H9 (cell line): ENCODE measurements around the gene ZMYND11. TPM values are rescaled to one million over a fixed set of nuclear protein-coding genes. Genes with fewer than 3 reads are reported as not detected.

Source experiments
- DNase-seq: peaks from one replicate; pipeline ENCODE4 v3.0.0-alpha.2; 2017
- H2AFZ ChIP-seq: one replicate; pipeline ENCODE4 v1.6.1; 2013; ENCODE audit warnings: mild to moderate bottlenecking, low read length, control low read depth, moderate library complexity
- H2AK5ac ChIP-seq: 2 replicates; pipeline ENCODE4 v1.6.1; 2013; ENCODE audit warnings: low read length, control low read depth, mixed read lengths; ENCODE audit not compliant: insufficient read length
- H2BK120ac ChIP-seq: one replicate; pipeline ENCODE4 v1.6.1; 2013; ENCODE audit warnings: low read depth, mild to moderate bottlenecking, low read length, control low read depth, inconsistent platforms; ENCODE audit not compliant: poor library complexity, severe bottlenecking
- H2BK12ac ChIP-seq: 2 replicates; pipeline ENCODE4 v1.6.1; 2013; ENCODE audit warnings: low read length, control low read depth, mixed read lengths, low read depth; ENCODE audit not compliant: insufficient read length
- H2BK15ac ChIP-seq: 2 replicates; pipeline ENCODE4 v1.6.1; 2013; ENCODE audit warnings: low read depth, low read length, control low read depth
- H2BK20ac ChIP-seq: one replicate; pipeline ENCODE4 v1.6.1; 2013; ENCODE audit warnings: low read depth, mild to moderate bottlenecking, low read length, control low read depth, inconsistent platforms; ENCODE audit not compliant: poor library complexity, severe bottlenecking
- H2BK5ac ChIP-seq: 2 replicates; pipeline ENCODE4 v1.6.1; 2013; ENCODE audit warnings: low read length, control low read depth, mixed read lengths; ENCODE audit not compliant: insufficient read length
- H3K14ac ChIP-seq: 2 replicates; pipeline ENCODE4 v1.6.1; 2013; ENCODE audit warnings: low read length, control low read depth; ENCODE audit not compliant: insufficient read depth
- H3K18ac ChIP-seq: 2 replicates; pipeline ENCODE4 v1.6.1; 2013; ENCODE audit warnings: low read depth, mild to moderate bottlenecking, mixed read lengths, low read length, control low read depth; ENCODE audit not compliant: insufficient read length
- H3K23ac ChIP-seq: 2 replicates; pipeline ENCODE4 v1.6.1; 2013; ENCODE audit warnings: low read length, control low read depth, mixed read lengths, low read depth; ENCODE audit not compliant: insufficient read length
- H3K23me2 ChIP-seq: 2 replicates; pipeline ENCODE4 v1.6.1; 2013; ENCODE audit warnings: low read depth, mild to moderate bottlenecking, mixed read lengths, low read length, control low read depth; ENCODE audit not compliant: insufficient read length, poor library complexity, severe bottlenecking
- H3K27ac ChIP-seq: 2 replicates; pipeline ENCODE4 v1.5.1; 2013; ENCODE audit warnings: low read length, control low read depth, mixed read lengths, low read depth; ENCODE audit not compliant: insufficient read length
- H3K27me3 ChIP-seq: 2 replicates; pipeline ENCODE4 v1.6.1; 2013; ENCODE audit warnings: low read length, control low read depth, inconsistent platforms; ENCODE audit not compliant: insufficient read depth
- H3K4ac ChIP-seq: 2 replicates; pipeline ENCODE4 v1.6.1; 2013; ENCODE audit warnings: low read depth, mild to moderate bottlenecking, control low read depth, inconsistent platforms, low read length, moderate library complexity
- H3K4me1 ChIP-seq: 2 replicates; pipeline ENCODE4 v1.6.1; 2013; ENCODE audit warnings: low read length, control low read depth, inconsistent platforms; ENCODE audit not compliant: insufficient read depth
- H3K4me2 ChIP-seq: 2 replicates; pipeline ENCODE4 v1.6.1; 2013; ENCODE audit warnings: low read length, control low read depth, mixed read lengths; ENCODE audit not compliant: insufficient read length, insufficient read depth
- H3K56ac ChIP-seq: 2 replicates; pipeline ENCODE4 v1.6.1; 2013; ENCODE audit warnings: low read depth, mild to moderate bottlenecking, mixed read lengths, low read length, control low read depth; ENCODE audit not compliant: insufficient read length
- H3K79me1 ChIP-seq: 2 replicates; pipeline ENCODE4 v1.6.1; 2013; ENCODE audit warnings: low read depth, mild to moderate bottlenecking, moderate library complexity, low read length, control low read depth, inconsistent platforms; ENCODE audit not compliant: insufficient read depth, poor library complexity, severe bottlenecking
- H3K79me2 ChIP-seq: 2 replicates; pipeline ENCODE4 v1.6.1; 2013; ENCODE audit warnings: low read length, control low read depth, inconsistent platforms; ENCODE audit not compliant: insufficient read depth
- H3K9ac ChIP-seq: 2 replicates; pipeline ENCODE4 v1.6.1; 2013; ENCODE audit warnings: low read length, control low read depth, mixed read lengths; ENCODE audit not compliant: insufficient read length; ENCODE audit errors: extremely low read depth
- H3K9me3 ChIP-seq: one replicate; pipeline ENCODE4 v1.6.1; 2013; ENCODE audit warnings: low read depth, low read length, inconsistent platforms; ENCODE audit not compliant: control insufficient read depth
- H3T11ph ChIP-seq: one replicate; pipeline ENCODE4 v1.6.1; 2013; ENCODE audit warnings: mild to moderate bottlenecking, low read length, control low read depth, inconsistent platforms
- H4K20me1 ChIP-seq: one replicate; pipeline ENCODE4 v1.6.1; 2013; ENCODE audit not compliant: control insufficient read depth, insufficient read length, insufficient read depth
- H4K5ac ChIP-seq: 2 replicates; pipeline ENCODE4 v1.6.1; 2013; ENCODE audit warnings: low read depth, mild to moderate bottlenecking, mixed read lengths, low read length, control low read depth; ENCODE audit not compliant: insufficient read length
- H4K8ac ChIP-seq: replicated peaks from 2 replicates; pipeline ENCODE4 v1.6.1; 2013; ENCODE audit warnings: low read length, control low read depth, mixed read lengths, low read depth; ENCODE audit not compliant: insufficient read length
- H4K91ac ChIP-seq: 2 replicates; pipeline ENCODE4 v1.6.1; 2013; ENCODE audit warnings: low read depth, mild to moderate bottlenecking, moderate library complexity, mixed read lengths, low read length, control low read depth; ENCODE audit not compliant: insufficient read length
- H3K27ac Mint-ChIP-seq, 3 experiments: 2 replicates in 2 of 3; 3 replicates in 1 of 3; pipeline ENCODE4 v1.8.0; 2020 to 2021; ENCODE audit warnings: mixed read lengths in 3 of 3, mild to moderate bottlenecking in 1 of 3, moderate library complexity in 1 of 3
- H3K27me3 Mint-ChIP-seq: 2 replicates; pipeline ENCODE4 v1.8.0; 2021; ENCODE audit warnings: low read depth, mild to moderate bottlenecking, moderate library complexity, mixed read lengths
- H3K36me3 Mint-ChIP-seq, 3 experiments: 2 replicates in 2 of 3; 3 replicates in 1 of 3; pipeline ENCODE4 v1.8.0; 2020 to 2021; ENCODE audit warnings: low read depth in 3 of 3, mixed read lengths in 3 of 3; ENCODE audit not compliant: insufficient read depth in 1 of 3
- H3K4me1 Mint-ChIP-seq, 2 experiments: 2 replicates each; pipeline ENCODE4 v1.8.0; 2020; ENCODE audit warnings: mixed read lengths in 2 of 2
- H3K4me3 Mint-ChIP-seq, 2 experiments: 2 replicates in 1 of 2; 3 replicates in 1 of 2; pipeline ENCODE4 v1.8.0; 2020 to 2021; ENCODE audit warnings: mild to moderate bottlenecking in 2 of 2, mixed read lengths in 2 of 2, moderate library complexity in 1 of 2
- H3K9me3 Mint-ChIP-seq, 2 experiments: 2 replicates in 1 of 2; 3 replicates in 1 of 2; pipeline ENCODE4 v1.8.0; 2020; ENCODE audit warnings: mild to moderate bottlenecking in 2 of 2, mixed read lengths in 2 of 2, moderate library complexity in 1 of 2
- CTCF ChIP-seq: fragments of 200-600 bp; sonication (generic); conservative IDR thresholded peaks from 3 replicates; pipeline ENCODE4 v1.8.0; 2021; ENCODE audit warnings: antibody characterized with exemption, mild to moderate bottlenecking
- WGBS: extraction: QIAGEN DNeasy Blood & Tissue Kit; methylation state at CpG from one replicate; pipeline ENCODE4 v1.1.7; 2013; ENCODE audit warnings: missing lambda C conversion rate, low lambda C conversion rate, mixed read lengths; ENCODE audit not compliant: insufficient read length; ENCODE audit errors: extremely low coverage; 5-methylcytosine and 5-hydroxymethylcytosine counted together
- total RNA-seq: library from RNA; stranded (reverse); gene quantifications from 2 replicates; pipeline ENCODE4 v1.2.1, GENCODE V29; 2021

Gene ZMYND11
- total RNA-seq, 1 experiment from 2014 or later: 33.7 TPM

GRCh38 chr10:186911-187310 lies 51.7 kb downstream of the ZMYND11 start:
- DNase-seq: no peak
- no peak overlapping the region for H3K4ac ChIP-seq
- no CpG with 5 or more reads among the region's 4 CpGs for WGBS
- no peaks in the 10 kb centered on the region for H3K79me2 ChIP-seq
- H3K4me1 Mint-ChIP-seq: peaks cover 4 to 7% of the 10 kb centered on the region in 2 experiments
- no peak overlapping the region for H3K9ac ChIP-seq
- peaks cover 25 to 41% (median 39%) of the 10 kb centered on the region in 3 experiments for H3K36me3 Mint-ChIP-seq
- H3K27ac Mint-ChIP-seq: no peak overlapping the region
- no peak overlapping the region for H3K4me3 Mint-ChIP-seq
- no peak overlapping the region for H2BK20ac ChIP-seq
- H4K91ac ChIP-seq: no peak overlapping the region
- H3K14ac ChIP-seq: no peak overlapping the region
- peaks cover 3% of the 10 kb centered on the region; the same call in 1 of the 2 replicates for H3K4me1 ChIP-seq
- H2BK15ac ChIP-seq: no peak overlapping the region
- no peak overlapping the region for H3T11ph ChIP-seq
- no peak overlapping the region for H3K56ac ChIP-seq
- no peaks in the 10 kb centered on the region for H3K27me3 Mint-ChIP-seq
- no peak overlapping the region for H2BK120ac ChIP-seq
- no peaks in the 10 kb centered on the region for H3K23me2 ChIP-seq
- no peak overlapping the region for H4K8ac ChIP-seq
- peaks cover 7 to 8% of the 10 kb centered on the region in 2 experiments; a peak in 4 of 5 replicates for H3K9me3 Mint-ChIP-seq
- H2AK5ac ChIP-seq: no peak overlapping the region
- H2BK12ac ChIP-seq: no peak overlapping the region
- TF ChIP-seq CTCF: no peak
- H3K4me2 ChIP-seq: no peak overlapping the region
- no peaks in the 10 kb centered on the region for H3K9me3 ChIP-seq
- H3K79me1 ChIP-seq: no peaks in the 10 kb centered on the region
- no peak overlapping the region for H3K18ac ChIP-seq
- no peak overlapping the region for H3K27ac ChIP-seq
- H4K5ac ChIP-seq: no peak overlapping the region
- H2AFZ ChIP-seq: no peak overlapping the region
- no peak overlapping the region for H2BK5ac ChIP-seq
- no peaks in the 10 kb centered on the region for H3K27me3 ChIP-seq
- no peaks in the 10 kb centered on the region for H4K20me1 ChIP-seq
- H3K23ac ChIP-seq: no peak overlapping the region
